ENCODE results near the gene FAM163B.
"Not testable (repeated sequence)": the region's sequence is repeated elsewhere in the genome, so short reads cannot be mapped to it uniquely, and the experiment has no call there.

Gene FAM163B

GRCh38 chr9:133639613-133640012 lies 30.4 kb upstream of the FAM163B start:
- DNase-seq (ENCODE audit: low read depth), result no peak

- no peak for DNase-seq (ENCODE audit: low read depth)
These were observed 29.5 kb upstream of the FAM163B start for GRCh38 chr9:133638711-133639110.

- no peak for DNase-seq (ENCODE audit: low read depth)
These were observed 28.9 kb upstream of the FAM163B start for GRCh38 chr9:133638076-133638475.

GRCh38 chr9:133637451-133638055 lies 28.4 kb upstream of the FAM163B start:
- no peak for DNase-seq (ENCODE audit: low read depth)

GRCh38 chr9:133636902-133637301 lies 27.7 kb upstream of the FAM163B start:
- DNase-seq (ENCODE audit: low read depth), result no peak

- DNase-seq (ENCODE audit: low read depth), result no peak
These were observed 26.6 kb upstream of the FAM163B start, which contains the start of gene DBH for GRCh38 chr9:133635533-133636531. Gene DBH (plus strand): TSS chr9:133636363. CDS start chr9:133636372, 9 bp downstream.

GRCh38 chr9:133635098-133635497 lies 25.9 kb upstream of the FAM163B start:
- DNase-seq (ENCODE audit: low read depth), result no peak

GRCh38 chr9:133634081-133634691 lies 25.0 kb upstream of the FAM163B start:
- no peak for DNase-seq (ENCODE audit: low read depth)

- DNase-seq (ENCODE audit: low read depth), result no peak
These were observed 24.5 kb upstream of the FAM163B start for GRCh38 chr9:133633681-133634080.

- no peak for DNase-seq (ENCODE audit: low read depth)
These were observed 23.9 kb upstream of the FAM163B start for GRCh38 chr9:133632806-133633680.

- no peak for DNase-seq (ENCODE audit: low read depth)
These were observed 21.9 kb upstream of the FAM163B start for GRCh38 chr9:133631111-133631510.

GRCh38 chr9:133629221-133630110 lies 20.3 kb upstream of the FAM163B start:
- no peak for DNase-seq (ENCODE audit: low read depth)

GRCh38 chr9:133628766-133629165 lies 19.6 kb upstream of the FAM163B start:
- no peak for DNase-seq (ENCODE audit: low read depth)

- no peak for DNase-seq (ENCODE audit: low read depth)
These were observed 18.2 kb upstream of the FAM163B start for GRCh38 chr9:133627341-133627740.

GRCh38 chr9:133626008-133626407 lies 16.8 kb upstream of the FAM163B start:
- not testable (repeated sequence) for DNase-seq (ENCODE audit: low read depth)

- DNase-seq (ENCODE audit: low read depth), result no peak
These were observed 13.4 kb upstream of the FAM163B start for GRCh38 chr9:133622555-133622954.

GRCh38 chr9:133621725-133622267 lies 12.6 kb upstream of the FAM163B start:
- DNase-seq (ENCODE audit: low read depth), result no peak

GRCh38 chr9:133619791-133620190 lies 10.6 kb upstream of the FAM163B start:
- DNase-seq (ENCODE audit: low read depth), result no peak

- DNase-seq (ENCODE audit: low read depth), result no peak
These were observed 9.5 kb upstream of the FAM163B start for GRCh38 chr9:133618726-133619125.

- no peak for DNase-seq (ENCODE audit: low read depth)
These were observed 7.6 kb upstream of the FAM163B start for GRCh38 chr9:133616643-133617405.

All from HS-27A (cell line).